Loucy (cell line): Measurements from ENCODE around the gene PHF21B.

Experiments
- EZH2phosphoT487 ChIP-seq: fragments of 200-600 bp; IDR thresholded peaks from 2 replicates; pipeline ENCODE4 v1.6.1; 2018; ENCODE audit warnings: antibody characterized with exemption, mild to moderate bottlenecking, moderate library complexity, borderline replicate concordance
- TF ChIP-seq, protein P1 (sequence below): fragments of 200-600 bp; sonication (generic); conservative IDR thresholded peaks from 2 replicates; pipeline ENCODE4 v1.5.1; 2014; ENCODE audit warnings: mild to moderate bottlenecking, antibody characterized with exemption, low read length

DNA sequence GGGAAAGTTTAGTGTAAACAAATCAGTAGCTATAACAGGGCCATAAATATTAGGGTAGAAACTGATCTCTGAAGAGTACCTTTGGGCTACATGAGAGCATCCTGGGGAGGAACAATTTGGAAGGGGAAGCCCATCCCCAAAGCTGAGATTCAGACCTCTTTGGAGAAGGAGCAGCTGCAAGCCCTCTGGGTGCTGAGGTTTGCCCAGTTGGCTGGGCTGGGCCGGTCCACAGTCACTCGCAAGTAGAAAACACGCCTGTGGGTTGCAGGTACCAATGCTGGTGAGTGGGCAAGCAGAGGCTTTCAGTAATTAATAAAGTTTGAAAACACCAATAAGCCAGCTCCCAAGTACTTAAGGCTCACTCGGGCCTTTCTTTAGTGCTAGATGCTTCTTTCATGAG, 132.9 kb downstream of the PHF21B start:
- TF ChIP-seq, protein P1, sequence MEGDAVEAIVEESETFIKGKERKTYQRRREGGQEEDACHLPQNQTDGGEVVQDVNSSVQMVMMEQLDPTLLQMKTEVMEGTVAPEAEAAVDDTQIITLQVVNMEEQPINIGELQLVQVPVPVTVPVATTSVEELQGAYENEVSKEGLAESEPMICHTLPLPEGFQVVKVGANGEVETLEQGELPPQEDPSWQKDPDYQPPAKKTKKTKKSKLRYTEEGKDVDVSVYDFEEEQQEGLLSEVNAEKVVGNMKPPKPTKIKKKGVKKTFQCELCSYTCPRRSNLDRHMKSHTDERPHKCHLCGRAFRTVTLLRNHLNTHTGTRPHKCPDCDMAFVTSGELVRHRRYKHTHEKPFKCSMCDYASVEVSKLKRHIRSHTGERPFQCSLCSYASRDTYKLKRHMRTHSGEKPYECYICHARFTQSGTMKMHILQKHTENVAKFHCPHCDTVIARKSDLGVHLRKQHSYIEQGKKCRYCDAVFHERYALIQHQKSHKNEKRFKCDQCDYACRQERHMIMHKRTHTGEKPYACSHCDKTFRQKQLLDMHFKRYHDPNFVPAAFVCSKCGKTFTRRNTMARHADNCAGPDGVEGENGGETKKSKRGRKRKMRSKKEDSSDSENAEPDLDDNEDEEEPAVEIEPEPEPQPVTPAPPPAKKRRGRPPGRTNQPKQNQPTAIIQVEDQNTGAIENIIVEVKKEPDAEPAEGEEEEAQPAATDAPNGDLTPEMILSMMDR, result no peak
- TF ChIP-seq EZH2phosphoT487, result no peak
